GM21390 (cell line): Measurements from ENCODE around the gene HIVEP3.

Source experiments
- ATAC-seq: cut with Tn5 transposase; IDR thresholded peaks from one replicate; pipeline ENCODE4 v1.9.1; 2021; ENCODE audit not compliant: unreplicated experiment

The HIVEP3 gene

DNA sequence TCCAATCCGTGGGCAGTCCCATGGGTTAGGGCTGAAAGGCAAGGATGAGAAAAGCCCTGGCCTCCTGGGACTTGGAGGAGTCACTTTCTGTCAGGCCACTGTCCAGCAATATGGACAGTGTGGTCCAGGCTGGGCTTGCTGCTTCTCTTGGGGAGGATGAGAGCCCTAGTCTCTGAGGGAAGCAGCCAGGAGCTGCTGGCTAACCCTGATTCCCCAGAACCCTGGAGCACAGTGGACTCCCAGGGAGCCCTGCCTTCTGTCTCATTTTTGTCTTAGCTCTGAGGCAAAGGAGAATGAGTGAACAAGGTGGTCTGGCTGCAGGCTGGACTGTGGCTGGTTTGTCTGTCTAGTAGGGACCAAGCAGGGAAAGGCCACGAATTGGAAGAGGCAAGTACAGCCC is 410.4 kb downstream of the HIVEP3 start:
- no peak for ATAC-seq

DNA sequence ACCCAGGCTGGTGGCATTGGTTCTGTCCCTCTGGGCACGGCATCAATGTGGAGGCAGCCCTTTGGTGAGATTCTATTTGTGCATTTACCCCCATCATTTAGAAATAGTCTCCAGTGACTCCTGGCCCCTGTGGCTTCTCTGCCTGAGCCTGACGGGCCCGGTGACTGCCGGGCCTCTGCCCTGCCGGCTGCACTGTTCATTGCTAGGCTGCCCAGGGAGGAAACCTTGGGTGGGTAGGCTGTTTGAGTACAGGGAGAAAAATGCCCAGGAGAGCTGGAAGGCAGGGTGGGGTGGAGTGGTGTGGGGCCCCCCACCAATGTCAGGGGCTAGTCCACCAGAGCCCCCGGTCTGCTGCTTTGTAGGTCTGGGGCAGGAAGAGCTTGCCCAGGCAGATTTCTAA is 410.9 kb downstream of the HIVEP3 start:
- no peak for ATAC-seq

- ATAC-seq = no peak
These were observed 411.5 kb downstream of the HIVEP3 start for GRCh38 chr1:41507110-41507720.

DNA sequence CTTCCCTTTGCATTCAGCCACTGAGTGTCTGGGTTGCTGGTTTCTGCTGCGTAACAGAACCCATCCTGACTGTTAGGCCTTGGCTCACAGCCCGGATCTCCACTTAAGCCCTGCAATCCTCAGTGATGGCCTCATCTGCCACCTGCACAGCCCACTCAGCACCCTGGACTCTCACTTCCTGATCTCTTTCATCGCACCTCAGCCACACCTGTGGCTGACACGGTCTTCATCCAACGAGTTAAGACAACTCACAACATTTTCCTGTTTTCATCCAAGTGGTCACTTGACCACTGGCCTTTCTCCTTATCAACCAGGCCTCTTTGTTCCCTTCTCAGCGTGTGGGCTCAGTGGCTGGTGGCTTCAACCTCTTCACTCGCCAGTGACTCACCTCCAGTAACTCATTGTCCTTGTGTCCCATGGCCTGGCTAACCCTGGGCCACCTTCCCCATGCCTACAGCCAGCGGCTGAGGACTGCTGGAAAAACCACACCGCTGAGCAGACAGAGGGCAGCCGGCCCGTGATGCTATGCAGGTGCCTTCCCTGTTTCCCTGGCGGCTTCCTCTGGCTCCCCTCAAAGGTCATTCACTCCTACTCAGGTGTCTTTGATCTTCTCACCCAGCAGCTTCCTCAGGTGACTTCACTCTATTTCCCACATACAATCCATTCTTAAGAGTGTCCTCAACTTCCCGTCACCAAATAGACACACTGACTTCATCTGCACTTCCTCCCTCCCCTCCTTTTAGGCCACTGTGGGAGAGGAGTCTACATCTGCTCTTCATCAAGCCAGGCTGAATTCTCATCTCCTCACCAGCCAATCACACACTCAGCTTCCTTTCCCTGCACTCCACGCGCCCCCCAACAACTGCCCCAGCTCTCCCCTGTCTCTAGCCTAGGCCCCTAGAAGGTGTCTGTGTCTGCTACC is 414.3 kb downstream of the HIVEP3 start:
- ATAC-seq = no peak

- no peak for ATAC-seq
These were observed 415.1 kb downstream of the HIVEP3 start for GRCh38 chr1:41503538-41504113.

- ATAC-seq = no peak
These were observed 415.8 kb downstream of the HIVEP3 start for GRCh38 chr1:41502912-41503311.

DNA sequence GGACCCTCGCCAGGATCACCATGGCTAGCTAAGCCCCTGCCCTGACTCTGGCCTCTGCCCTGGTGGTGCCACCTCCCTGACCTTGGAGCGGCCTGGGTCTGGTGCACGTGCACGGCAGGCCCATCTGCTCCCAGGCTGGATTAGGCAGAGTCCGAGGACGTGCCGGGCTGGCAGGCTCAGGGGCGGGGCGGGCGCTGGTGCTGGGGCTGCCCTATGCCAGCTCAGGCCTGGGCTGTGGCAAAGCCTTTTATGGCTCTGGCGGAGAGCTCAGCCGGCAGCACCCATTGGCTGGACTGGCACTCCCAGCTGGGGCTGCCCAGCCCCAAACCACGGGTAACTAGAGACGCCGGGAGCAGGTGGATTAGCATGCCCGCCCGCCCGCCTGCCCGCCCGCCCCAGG is 417.1 kb downstream of the HIVEP3 start:
- ATAC-seq = no peak

DNA sequence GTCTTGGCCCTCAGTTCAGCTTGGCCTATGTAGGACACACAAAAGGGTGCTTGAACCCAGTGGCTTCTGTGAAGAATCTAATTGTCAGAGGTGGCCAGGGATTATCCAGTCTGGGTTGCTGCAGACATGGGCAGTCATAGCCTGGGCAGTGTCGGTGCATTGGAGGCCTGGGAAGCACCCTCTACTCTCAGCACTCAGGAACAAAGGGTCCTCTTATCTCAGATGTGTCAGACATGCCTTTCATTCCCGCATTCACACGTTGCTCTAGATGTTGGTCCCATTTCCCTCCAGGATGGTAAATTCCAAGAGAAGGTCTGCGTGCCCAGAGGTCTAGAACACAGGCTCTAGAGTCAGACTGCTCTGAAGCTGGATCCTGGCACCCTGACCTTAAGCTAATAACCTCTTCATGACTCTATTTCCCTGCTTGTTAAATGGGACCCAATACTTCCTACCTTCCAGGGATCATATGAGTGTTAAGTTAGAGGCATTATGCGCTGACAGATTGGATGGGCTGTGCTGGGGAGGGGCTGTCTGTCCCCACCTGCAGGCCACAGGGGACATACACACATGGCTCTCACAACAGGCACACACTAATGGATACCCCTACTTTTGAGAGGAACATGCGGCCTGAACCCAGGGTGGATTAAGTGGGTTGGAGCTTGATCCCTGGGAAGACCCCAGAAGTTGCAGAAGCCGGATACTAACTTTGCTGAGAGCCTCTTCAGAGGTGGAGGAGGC is 417.8 kb downstream of the HIVEP3 start:
- ATAC-seq = no peak

GRCh38 chr1:41500378-41500777 is 418.3 kb downstream of the HIVEP3 start:
- no peak for ATAC-seq

DNA sequence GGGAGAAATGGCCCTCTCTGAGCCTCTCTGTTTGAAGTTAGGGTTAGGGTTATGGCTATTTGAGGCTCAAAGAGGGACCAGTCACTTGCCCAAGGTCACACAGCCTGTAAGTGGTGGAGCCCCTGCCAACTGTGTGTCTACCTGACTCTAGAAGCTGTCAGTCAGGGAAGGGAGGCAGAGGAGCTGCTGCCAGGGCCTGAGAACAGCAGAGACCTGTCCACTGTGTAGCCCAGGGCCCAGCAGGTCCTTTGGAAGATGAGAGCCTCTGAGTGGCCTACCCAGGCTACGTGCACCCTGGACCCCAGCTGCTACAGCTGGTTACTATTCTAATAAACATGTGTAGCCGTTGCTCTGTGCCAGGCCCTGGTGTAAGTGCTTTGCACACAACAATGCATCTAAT is 419.1 kb downstream of the HIVEP3 start:
- ATAC-seq = no peak

DNA sequence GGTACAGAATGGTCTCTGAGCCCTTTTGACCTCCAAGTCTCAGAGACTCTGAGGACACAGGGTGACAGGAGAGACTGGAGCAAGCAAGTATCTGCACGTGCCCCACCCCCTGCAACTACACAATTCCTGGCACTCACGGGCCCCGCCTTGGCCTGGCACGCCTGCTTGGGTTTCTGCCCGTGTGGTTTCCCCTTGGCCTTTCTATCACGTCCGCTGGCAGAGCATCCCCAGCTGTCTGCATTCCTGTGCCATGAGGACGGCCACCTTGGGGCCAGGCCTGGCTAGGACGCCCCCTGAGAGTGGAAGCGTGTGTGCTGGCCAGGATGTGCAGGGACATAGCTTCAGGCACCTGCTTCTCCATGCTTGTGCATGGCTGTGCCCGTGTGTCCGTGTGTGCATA is 419.9 kb downstream of the HIVEP3 start:
- no peak for ATAC-seq

GRCh38 chr1:41498391-41498790 is 420.3 kb downstream of the HIVEP3 start:
- ATAC-seq = no peak

- ATAC-seq = no peak
These were observed 421.2 kb downstream of the HIVEP3 start for GRCh38 chr1:41497461-41498030.

DNA sequence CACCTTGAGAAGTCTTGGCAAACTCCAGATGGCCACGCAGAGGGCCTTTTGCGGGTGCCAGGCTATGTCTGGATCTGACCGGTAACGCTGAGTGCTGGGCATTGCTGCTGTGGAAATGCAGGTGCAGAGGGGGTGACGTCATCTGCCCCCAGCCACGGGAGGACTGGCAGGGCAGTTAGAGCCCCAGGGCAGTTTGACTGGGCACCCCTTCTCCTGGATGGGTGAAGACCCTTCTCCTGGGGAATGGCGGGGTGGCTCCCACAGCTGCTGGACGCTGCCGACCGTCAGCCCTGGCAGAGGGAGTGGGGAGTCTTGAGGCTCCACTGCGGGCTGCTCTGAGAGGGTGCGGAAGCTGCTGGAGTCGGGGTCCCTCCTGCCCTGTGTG is 421.7 kb downstream of the HIVEP3 start:
- ATAC-seq = no peak

DNA sequence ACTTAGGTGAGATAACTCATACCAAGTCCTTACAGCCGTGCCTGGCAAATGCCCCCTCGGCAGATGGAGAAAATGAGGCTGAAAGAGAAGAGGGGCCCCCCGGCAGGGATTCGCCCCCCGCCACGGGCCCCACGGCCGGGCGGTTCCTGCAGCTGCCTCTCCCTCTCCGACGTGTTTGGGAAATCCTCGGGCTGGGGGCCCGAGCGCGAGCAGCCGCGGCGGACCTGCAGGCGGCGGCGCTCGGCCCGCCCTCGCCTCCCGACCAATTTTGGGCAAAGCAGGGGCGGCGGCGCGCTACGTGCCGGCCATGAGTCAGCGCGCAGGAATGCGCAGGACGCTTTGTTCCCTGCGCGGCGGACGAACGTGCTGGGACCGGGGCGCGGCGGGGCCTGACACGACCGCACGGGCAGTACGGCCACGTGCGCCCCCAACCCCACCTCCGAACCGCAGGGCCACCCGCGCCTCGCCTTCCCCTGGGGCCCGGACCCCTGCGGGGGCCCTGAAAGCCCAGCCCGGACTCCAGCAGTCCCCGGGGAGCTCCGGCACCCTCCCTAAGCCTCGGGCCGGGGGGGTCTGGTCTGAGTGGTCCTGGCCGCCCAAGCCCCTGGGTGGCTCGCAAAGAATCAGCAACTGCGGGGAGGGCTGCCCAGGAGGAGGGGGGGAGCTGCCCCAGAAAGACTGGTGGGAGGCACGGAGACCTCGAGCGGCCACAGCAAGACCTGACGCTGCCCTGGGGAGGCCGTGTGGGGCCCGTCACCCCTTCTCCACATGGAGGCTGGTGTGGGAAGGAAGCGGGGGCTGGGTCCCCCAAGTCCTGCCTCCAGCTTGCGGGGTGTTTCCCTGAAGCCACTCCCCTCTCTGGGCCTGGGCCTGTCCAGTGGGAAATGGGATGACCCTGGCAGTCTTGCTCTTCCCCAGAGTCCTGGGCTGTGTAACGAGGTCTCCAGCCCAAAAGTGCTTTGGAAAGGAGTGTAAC is 422.4 kb downstream of the HIVEP3 start:
- no peak for ATAC-seq

DNA sequence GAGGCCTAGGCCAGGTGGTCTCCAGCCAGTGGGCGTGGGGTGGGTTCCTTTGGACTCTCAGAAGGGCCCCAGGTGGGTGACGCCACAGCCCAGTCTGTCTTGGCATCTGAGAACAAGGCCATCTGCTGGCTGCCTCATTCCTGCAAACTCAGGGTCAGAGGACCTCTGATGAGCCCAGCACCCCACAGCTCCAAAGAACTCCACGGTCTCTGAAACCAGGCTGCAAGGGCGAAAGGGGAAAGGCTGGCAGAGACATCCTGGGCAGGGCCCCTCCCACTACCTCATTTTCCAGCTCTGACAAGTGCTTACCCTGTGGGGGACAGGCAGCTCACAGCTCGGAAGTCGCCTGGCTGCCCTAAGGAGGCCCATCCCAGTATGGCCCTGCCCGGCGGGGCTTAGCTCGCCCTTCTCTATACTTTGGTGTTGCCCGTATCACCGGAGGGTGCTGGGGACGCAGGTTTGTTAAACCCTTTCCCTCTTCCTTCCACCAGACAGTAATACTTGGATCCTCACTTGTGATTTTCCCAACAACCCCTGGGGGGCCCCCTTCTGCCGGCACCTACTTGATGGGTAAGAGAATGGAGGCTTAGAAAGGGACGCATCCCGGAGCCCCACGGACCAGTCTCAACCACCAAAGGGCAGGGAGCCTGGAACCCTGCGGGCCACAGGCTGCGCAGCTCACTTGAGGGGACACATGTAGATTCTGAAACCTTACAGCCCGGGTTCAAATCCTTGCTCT is 423.3 kb downstream of the HIVEP3 start:
- no peak for ATAC-seq

GRCh38 chr1:41494351-41495209 is 424.1 kb downstream of the HIVEP3 start:
- ATAC-seq = no peak

GRCh38 chr1:41493626-41494350 is 424.9 kb downstream of the HIVEP3 start:
- no peak for ATAC-seq
